CD4-positive, CD25-positive, alpha-beta regulatory T cell (primary cell): ENCODE measurements around the gene SH2D4B. TPM values are rescaled to one million over a fixed set of nuclear protein-coding genes. Genes with fewer than 3 reads are reported as not detected.

Experiments
- ATAC-seq, 2 donors: fragments of 150-1000 bp; cut with Tn5 transposase; one replicate each; pipeline ENCODE4 v1.10.0; 2021; ENCODE audit warnings: low read depth in 2 of 2, moderate number of reproducible peaks in 2 of 2, moderate library complexity in 1 of 2
- DNase-seq, 3 donors: peaks; one replicate each; pipeline versions ENCODE4 v3.0.0 to v3.0.0-alpha.2; 2012 to 2022; ENCODE audit warnings: mixed read lengths in 1 of 3
- H3K27ac ChIP-seq: one replicate; pipeline ENCODE4 v1.7.0; 2013; ENCODE audit warnings: mild to moderate bottlenecking, low read length; ENCODE audit not compliant: insufficient read depth, poor library complexity, severe bottlenecking
- H3K27me3 ChIP-seq: one replicate; pipeline ENCODE4 v1.7.0; 2013; ENCODE audit warnings: low read length; ENCODE audit not compliant: control insufficient read depth, insufficient read depth
- H3K36me3 ChIP-seq: one replicate; pipeline ENCODE4 v1.7.0; 2013; ENCODE audit warnings: mild to moderate bottlenecking, low read length, moderate library complexity; ENCODE audit not compliant: control insufficient read depth, insufficient read depth
- H3K4me1 ChIP-seq: 2 replicates; pipeline ENCODE4 v1.7.0; 2013; ENCODE audit warnings: mild to moderate bottlenecking, low read length; ENCODE audit not compliant: insufficient read depth, control insufficient read depth, poor library complexity, severe bottlenecking
- H3K4me3 ChIP-seq: one replicate; pipeline ENCODE4 v1.7.0; 2013; ENCODE audit warnings: low read depth, mild to moderate bottlenecking, low read length, moderate library complexity
- H3K9me3 ChIP-seq, 2 experiments: 1 replicate in 1 of 2; 2 replicates in 1 of 2; pipeline ENCODE4 v1.7.0; 2013; ENCODE audit warnings: low read length in 2 of 2, mild to moderate bottlenecking in 1 of 2, moderate library complexity in 1 of 2; ENCODE audit not compliant: control insufficient read depth in 2 of 2
- H3K27ac Mint-ChIP-seq, 3 donors: one replicate each; pipeline ENCODE4 v1.8.0; 2020 to 2022; ENCODE audit warnings: mild to moderate bottlenecking in 3 of 3, mixed read lengths in 3 of 3, moderate library complexity in 2 of 3
- H3K27me3 Mint-ChIP-seq: one replicate; pipeline ENCODE4 v1.8.0; 2022; ENCODE audit warnings: mild to moderate bottlenecking, mixed read lengths
- H3K36me3 Mint-ChIP-seq: one replicate; pipeline ENCODE4 v1.8.0; 2020; ENCODE audit warnings: mixed read lengths
- H3K4me1 Mint-ChIP-seq, 4 donors: one replicate each; pipeline ENCODE4 v1.8.0; 2020 to 2022; ENCODE audit warnings: mixed read lengths in 4 of 4, mild to moderate bottlenecking in 1 of 4
- H3K4me3 Mint-ChIP-seq, 4 donors: one replicate each; pipeline ENCODE4 v1.8.0; 2020 to 2022; ENCODE audit warnings: mild to moderate bottlenecking in 4 of 4, mixed read lengths in 4 of 4, moderate library complexity in 3 of 4
- H3K9me3 Mint-ChIP-seq, 7 donors: one replicate each; pipeline ENCODE4 v1.8.0; 2020 to 2022; ENCODE audit warnings: mixed read lengths in 7 of 7, mild to moderate bottlenecking in 3 of 7, moderate library complexity in 2 of 7
- polyA plus RNA-seq, 4 donors: library from polyadenylated mRNA; unstranded; fragments of 300-500 nt; fragmentation: Illumina TruSeq; gene quantifications; one replicate each; pipeline ENCODE4 v1.2.3, GENCODE V29; 2021
- total RNA-seq: library from RNA; stranded (reverse); gene quantifications from one replicate; pipeline ENCODE4 v1.2.3, GENCODE V29; 2022

SH2D4B gene
- total and polyA plus RNA-seq, 5 donors from 2014 or later, result 0.25 TPM; not detected in 4

DNA sequence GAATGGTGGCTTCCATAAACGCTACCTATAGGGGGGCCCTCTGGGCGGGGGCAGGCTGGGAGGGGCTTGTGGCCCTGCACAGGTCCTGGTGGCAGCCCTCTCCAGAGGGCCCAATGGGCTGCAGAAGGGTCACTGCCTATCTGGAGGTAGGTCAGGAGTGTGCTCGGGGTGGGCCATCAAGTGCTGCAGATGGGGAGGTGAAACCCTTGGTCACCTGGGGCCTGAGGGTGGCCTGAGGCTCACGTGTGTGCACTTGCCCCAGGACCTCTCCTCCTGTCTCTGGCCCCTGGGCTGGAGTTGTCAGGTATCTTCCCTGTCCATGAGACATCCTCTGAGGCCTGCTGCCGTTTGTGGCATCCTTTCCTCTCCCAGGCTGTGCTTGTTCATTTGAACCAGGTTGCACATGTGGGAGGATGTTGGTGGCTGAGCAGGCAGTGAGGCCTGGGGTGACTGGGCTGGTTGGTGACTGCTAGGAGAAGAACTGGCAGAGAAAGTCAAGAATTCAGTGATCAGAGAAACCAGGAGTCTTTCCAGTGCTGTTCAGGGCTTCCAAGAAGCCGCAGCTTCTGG lies 21.1 kb upstream of the SH2D4B start:
- Histone ChIP-seq H3K36me3 (peaks cover 98% of the 10 kb centered on the region), H3K4me1 (peaks cover 2% of the 10 kb centered on the region), H3K9me3 (no peaks in the 10 kb centered on the region), H3K27ac (no peak overlapping the region), H3K4me3 (no peak overlapping the region), H3K27me3 (no peaks in the 10 kb centered on the region)
- no peak for ATAC-seq
- Mint-ChIP-seq H3K4me1 (peaks cover 4 to 18% (median 17%) of the 10 kb centered on the region in 4 donors), H3K27me3 (no peaks in the 10 kb centered on the region), H3K4me3 (no peak overlapping the region), H3K36me3 (peaks cover 51% of the 10 kb centered on the region), H3K9me3 (no peaks in the 10 kb centered on the region), H3K27ac (peak overlapping the region in 2 of 3 donors; percentile 60 to 70)
- DNase-seq, result no peak

DNA sequence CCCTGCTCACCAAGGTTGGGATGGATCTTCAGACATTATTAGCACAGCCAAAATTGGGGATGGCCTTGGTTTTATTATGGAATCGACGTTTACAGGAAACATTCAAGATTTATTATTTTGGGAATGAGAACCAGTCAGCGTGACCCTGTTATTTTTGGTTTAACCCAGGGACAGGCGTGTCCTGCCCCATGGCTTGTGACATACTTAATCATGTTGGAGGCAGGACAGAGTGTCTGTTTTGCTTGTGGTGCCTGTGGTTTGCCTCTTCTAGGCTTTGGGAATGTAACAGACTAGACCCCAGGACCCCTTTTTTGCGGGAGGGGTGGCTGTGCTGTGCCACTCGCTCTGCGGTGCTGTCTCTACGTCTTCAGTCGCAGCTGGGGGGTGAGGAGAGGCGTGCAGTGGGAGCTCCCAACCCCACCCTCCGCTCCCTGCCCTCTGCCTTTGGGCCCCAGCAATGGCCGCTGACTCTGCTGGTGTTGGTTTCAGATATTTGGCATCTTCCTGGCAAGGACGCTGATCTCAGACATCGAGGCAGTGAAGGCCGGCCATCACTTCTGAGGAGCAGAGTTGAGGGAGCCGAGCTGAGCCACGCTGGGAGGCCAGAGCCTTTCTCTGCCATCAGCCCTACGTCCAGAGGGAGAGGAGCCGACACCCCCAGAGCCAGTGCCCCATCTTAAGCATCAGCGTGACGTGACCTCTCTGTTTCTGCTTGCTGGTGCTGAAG lies 20.1 kb upstream of the SH2D4B start:
- Histone ChIP-seq H3K4me3 (no peak overlapping the region), H3K9me3 (no peaks in the 10 kb centered on the region), H3K36me3 (peaks cover 89% of the 10 kb centered on the region), H3K4me1 (no peaks in the 10 kb centered on the region), H3K27me3 (no peaks in the 10 kb centered on the region), H3K27ac (no peak overlapping the region)
- Mint-ChIP-seq H3K27me3 (no peaks in the 10 kb centered on the region), H3K9me3 (no peaks in the 10 kb centered on the region), H3K27ac (peak overlapping the region in 1 of 3 donors; percentile 70), H3K36me3 (peaks cover 43% of the 10 kb centered on the region), H3K4me1 (peaks cover 4 to 15% (median 13%) of the 10 kb centered on the region in 4 donors), H3K4me3 (no peak overlapping the region)
- DNase-seq, result no peak
- no peak for ATAC-seq

DNA sequence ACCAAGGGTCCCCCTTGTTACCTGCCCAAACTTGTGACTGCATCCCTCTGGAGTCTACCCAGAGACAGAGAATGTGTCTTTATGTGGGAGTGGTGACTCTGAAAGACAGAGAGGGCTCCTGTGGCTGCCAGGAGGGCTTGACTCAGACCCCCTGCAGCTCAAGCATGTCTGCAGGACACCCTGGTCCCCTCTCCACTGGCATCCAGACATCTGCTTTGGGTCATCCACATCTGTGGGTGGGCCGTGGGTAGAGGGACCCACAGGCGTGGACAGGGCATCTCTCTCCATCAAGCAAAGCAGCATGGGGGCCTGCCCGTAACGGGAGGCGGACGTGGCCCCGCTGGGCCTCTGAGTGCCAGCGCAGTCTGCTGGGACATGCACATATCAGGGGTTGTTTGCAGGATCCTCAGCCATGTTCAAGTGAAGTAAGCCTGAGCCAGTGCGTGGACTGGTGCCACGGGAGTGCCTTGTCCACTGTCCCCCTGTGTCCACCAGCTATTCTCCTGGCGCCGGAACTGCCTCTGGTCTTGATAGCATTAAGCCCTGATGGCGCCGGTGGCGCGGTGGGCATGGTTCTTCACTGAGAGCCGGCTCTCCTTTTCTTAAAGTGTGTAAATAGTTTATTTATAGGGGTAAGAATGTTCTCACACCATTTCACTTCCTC lies 19.4 kb upstream of the SH2D4B start:
- H3K36me3 Mint-ChIP-seq, result peaks cover 41% of the 10 kb centered on the region
- H3K4me1 Mint-ChIP-seq, result peaks cover 4 to 16% (median 13%) of the 10 kb centered on the region in 4 donors
- H3K9me3 Mint-ChIP-seq, result no peaks in the 10 kb centered on the region
- H3K27me3 ChIP-seq, result no peaks in the 10 kb centered on the region
- H3K4me3 ChIP-seq, result no peak overlapping the region
- ATAC-seq (no peak), DNase-seq (no peak)
- H3K36me3 ChIP-seq, result peaks cover 82% of the 10 kb centered on the region
- no peaks in the 10 kb centered on the region for H3K4me1 ChIP-seq
- H3K27ac Mint-ChIP-seq, result peak overlapping the region in 2 of 3 donors; percentile 24 to 75
- peak overlapping the region in 1 of 4 donors; percentile 6 for H3K4me3 Mint-ChIP-seq
- H3K27me3 Mint-ChIP-seq, result no peaks in the 10 kb centered on the region
- H3K27ac ChIP-seq, result no peak overlapping the region
- H3K9me3 ChIP-seq, result no peaks in the 10 kb centered on the region

DNA sequence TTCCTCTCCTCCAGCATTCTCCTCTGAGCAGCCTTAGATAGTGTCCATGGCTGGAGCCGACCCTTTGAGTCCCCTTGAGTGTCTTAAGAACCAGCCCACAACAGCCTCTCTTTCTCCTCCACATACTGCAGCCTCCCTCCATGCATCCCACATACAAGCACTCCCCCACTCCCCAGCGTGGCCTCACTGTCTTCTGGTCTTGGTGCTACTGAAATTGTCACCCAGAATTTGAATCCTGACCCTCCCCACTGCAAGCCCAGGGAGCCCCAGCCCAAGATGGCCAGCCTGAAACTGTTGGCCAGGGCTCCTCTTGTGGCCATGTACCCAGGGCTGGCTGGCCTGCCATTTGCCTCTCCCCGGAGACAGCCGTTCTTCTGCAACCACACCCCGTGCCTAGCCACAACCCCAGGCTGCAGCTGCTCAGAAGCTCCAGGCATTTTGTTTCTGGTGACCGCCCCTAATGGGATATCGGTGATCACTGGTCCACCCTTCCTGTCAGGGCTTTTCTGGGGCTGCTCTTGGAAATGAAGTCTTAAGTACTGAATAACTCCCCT lies 18.8 kb upstream of the SH2D4B start:
- Histone ChIP-seq H3K9me3 (no peaks in the 10 kb centered on the region), H3K27ac (no peak overlapping the region), H3K27me3 (no peaks in the 10 kb centered on the region), H3K4me1 (no peaks in the 10 kb centered on the region), H3K4me3 (no peak overlapping the region), H3K36me3 (peaks cover 76% of the 10 kb centered on the region)
- Mint-ChIP-seq H3K9me3 (no peaks in the 10 kb centered on the region), H3K27me3 (no peaks in the 10 kb centered on the region), H3K36me3 (peaks cover 38% of the 10 kb centered on the region), H3K4me3 (peak overlapping the region in 1 of 4 donors; percentile 6), H3K4me1 (peaks cover 4 to 17% (median 14%) of the 10 kb centered on the region in 4 donors), H3K27ac (peak overlapping the region in 2 of 3 donors; percentile 24 to 75)
- ATAC-seq, result no peak
- no peak for DNase-seq

DNA sequence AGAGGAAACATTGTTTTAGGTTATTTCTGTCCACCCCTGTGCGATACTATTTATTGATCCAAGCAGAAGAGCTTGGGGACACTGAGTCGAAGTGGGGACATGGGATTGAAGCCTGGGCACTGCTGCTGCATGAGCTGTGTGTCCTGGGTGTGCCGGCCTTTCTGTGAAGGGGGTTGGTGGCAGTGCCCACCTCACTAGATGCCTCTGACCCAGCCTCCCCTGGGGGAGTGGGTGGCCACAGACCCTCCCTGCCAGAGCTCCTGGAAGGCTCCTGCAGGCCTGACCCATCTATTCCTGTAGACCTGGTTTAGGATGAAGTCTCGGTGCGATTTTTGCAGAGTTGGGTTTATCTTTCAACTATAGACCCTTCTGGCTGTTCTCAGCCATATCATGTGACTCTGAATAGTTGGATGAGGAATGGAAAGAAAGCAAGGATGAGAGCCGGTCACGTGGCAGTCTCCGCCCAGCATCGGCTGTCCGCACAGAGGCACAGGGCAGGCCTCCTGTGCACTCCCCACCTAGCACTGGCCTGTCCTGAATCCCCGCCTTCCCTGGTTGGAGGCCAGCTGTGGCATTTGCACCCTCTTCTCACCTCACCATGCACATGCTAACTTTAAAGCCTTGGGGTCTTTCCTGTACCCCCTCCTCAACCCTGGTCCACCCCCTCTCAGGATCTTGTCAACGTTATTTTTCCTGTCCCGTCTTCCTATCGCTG lies 17.6 kb upstream of the SH2D4B start:
- Histone ChIP-seq H3K36me3 (peaks cover 64% of the 10 kb centered on the region), H3K27me3 (no peaks in the 10 kb centered on the region), H3K4me1 (no peaks in the 10 kb centered on the region), H3K27ac (no peak overlapping the region), H3K4me3 (no peak overlapping the region), H3K9me3 (no peaks in the 10 kb centered on the region)
- no peaks in the 10 kb centered on the region for H3K9me3 Mint-ChIP-seq
- H3K27me3 Mint-ChIP-seq, result no peaks in the 10 kb centered on the region
- H3K4me3 Mint-ChIP-seq, result no peak overlapping the region
- H3K4me1 Mint-ChIP-seq, result peaks cover 12 to 28% (median 18%) of the 10 kb centered on the region in 4 donors
- peak overlapping the region in 2 of 3 donors; percentile 29 to 64 for H3K27ac Mint-ChIP-seq
- DNase-seq (no peak), ATAC-seq (no peak)
- H3K36me3 Mint-ChIP-seq, result peaks cover 28% of the 10 kb centered on the region

DNA sequence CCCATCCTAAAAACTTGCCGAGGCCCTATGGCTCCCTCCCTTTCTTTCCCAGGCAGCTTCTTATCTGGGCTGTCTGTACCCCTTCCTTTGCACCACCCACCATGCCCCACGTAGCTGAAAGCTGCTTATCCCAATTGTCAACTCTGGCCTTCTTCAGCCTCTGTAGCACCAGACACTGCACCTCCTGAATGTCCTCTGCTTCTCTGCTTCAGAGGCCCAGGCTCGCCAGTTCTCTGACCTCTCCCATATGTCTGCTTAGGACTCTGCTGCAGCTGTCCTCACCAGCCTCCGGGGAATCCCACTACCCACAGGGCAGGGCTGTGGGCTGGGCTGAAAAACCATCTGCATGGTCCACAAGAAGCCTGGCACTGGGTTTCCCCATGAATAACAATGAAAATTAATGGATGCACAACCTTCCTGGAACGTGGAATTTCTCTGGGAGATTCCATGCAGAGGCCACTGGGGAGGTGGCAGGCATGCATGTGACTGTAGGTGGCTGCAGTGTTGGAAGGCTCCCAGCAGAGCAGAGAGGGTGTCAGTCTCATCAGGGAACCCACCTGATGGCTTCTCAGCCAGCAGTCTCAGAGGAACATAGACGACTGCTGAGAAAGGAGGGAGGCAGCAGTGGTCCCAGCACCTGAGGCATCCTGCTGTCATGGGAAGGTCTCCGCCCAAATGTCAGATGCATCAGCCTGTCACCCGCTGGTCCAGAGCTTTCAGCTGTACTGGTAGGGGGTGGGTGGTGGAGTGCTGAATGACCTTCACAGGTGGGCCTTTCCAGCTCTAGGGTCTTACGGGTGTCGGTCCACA lies 16.8 kb upstream of the SH2D4B start:
- no peak overlapping the region for H3K4me3 ChIP-seq
- H3K36me3 ChIP-seq, result peaks cover 56% of the 10 kb centered on the region
- H3K27ac ChIP-seq, result no peak overlapping the region
- Mint-ChIP-seq H3K4me3 (peak overlapping the region in 1 of 4 donors; percentile 68), H3K4me1 (peaks cover 13 to 34% (median 23%) of the 10 kb centered on the region in 4 donors), H3K27me3 (no peaks in the 10 kb centered on the region), H3K36me3 (peaks cover 28% of the 10 kb centered on the region), H3K27ac (peak overlapping the region in 1 of 3 donors; percentile 64), H3K9me3 (no peaks in the 10 kb centered on the region)
- no peaks in the 10 kb centered on the region for H3K27me3 ChIP-seq
- H3K9me3 ChIP-seq, result no peaks in the 10 kb centered on the region
- peaks cover 6% of the 10 kb centered on the region for H3K4me1 ChIP-seq
- ATAC-seq, result no peak
- no peak for DNase-seq
